Sigmoid colon (tissue), 4 donors: Measurements from ENCODE around the gene SCG5.

Experiments
- CTCF ChIP-seq, 4 experiments: fragments of 450-650 bp in 3 of 4; fragments of 200-600 bp in 1 of 4; IDR thresholded peaks; one replicate each; pipeline ENCODE4 v1.5.1; 2016 to 2019; ENCODE audit warnings: antibody characterized with exemption in 4 of 4, mild to moderate bottlenecking in 3 of 4, moderate library complexity in 2 of 4
- POLR2A ChIP-seq, 2 donors: fragments of 450-650 bp; IDR thresholded peaks; one replicate each; pipeline ENCODE4 v1.6.1; 2016; ENCODE audit warnings: antibody characterized with exemption in 2 of 2, mild to moderate bottlenecking in 2 of 2, moderate library complexity in 2 of 2
- POLR2AphosphoS5 ChIP-seq, 4 donors: sonication (generic); formaldehyde crosslinking; IDR thresholded peaks; one replicate each; pipeline ENCODE4 v1.6.1; 2017; ENCODE audit warnings: antibody characterized with exemption in 4 of 4

GRCh38 chr15:32649342-32649741, 7.8 kb downstream of the SCG5 start:
- TF ChIP-seq POLR2AphosphoS5 (IDR thresholded peaks at IDR 0.05), result no peak
- TF ChIP-seq CTCF (IDR thresholded peaks at IDR 0.05), result no peak
- TF ChIP-seq POLR2A (IDR thresholded peaks at IDR 0.05), result no peak
